GM19438 (cell line): ENCODE data around the gene EOMES.
A peak's percentile ranks its signal among the peaks of the same experiment; 100 is the strongest.

ENCODE experiments used
- ATAC-seq: cut with Tn5 transposase; IDR thresholded peaks from one replicate; pipeline ENCODE4 v1.9.1; 2021; ENCODE audit warnings: low read depth; ENCODE audit not compliant: unreplicated experiment

EOMES gene

DNA sequence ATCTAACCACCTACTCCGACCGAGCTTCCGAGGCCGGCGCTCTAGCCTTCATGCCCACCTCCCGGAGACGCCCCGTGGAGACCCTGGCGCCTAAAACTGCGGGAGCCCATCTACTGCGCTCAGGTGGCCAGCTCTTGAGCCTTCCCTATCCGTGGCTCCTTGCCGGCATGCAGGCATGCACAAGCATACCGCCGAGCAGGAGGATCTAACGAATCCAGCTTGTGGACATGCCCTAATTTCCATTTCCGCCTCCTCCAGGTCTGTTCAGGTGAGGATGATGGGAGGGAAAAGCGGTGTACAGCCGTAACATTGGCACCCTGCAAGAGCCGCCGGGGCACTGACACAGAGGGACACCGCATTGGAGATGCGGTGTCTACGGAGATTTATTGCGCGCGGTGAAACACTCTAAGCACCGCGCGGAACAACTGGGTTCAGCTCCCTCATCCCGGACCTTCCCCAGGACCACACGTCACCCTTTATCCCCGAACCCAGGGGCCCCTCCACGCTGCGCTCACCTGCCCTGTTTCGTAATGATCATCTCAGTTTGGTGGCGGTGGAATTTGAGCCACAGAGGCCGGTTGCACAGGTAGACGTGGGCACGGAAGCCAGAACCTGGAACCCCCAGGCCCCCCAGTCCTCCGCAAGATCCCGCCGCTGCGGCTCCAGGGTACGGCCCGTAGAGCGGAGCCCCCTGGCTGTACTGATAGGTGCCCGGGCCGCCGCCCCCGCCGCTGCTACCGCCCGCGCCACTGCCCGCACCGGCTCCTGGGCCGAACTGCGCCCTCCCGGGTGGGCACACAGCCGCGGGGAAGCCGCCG, 1.0 kb downstream of the EOMES start:
- no peak for ATAC-seq

GRCh38 chr3:27719314-27720003, 2.7 kb downstream of the EOMES start:
- no peak for ATAC-seq

GRCh38 chr3:27718459-27718858, 3.7 kb downstream of the EOMES start:
- no peak for ATAC-seq

- ATAC-seq = no peak
These were observed 4.8 kb downstream of the EOMES start for GRCh38 chr3:27717200-27717852.

DNA sequence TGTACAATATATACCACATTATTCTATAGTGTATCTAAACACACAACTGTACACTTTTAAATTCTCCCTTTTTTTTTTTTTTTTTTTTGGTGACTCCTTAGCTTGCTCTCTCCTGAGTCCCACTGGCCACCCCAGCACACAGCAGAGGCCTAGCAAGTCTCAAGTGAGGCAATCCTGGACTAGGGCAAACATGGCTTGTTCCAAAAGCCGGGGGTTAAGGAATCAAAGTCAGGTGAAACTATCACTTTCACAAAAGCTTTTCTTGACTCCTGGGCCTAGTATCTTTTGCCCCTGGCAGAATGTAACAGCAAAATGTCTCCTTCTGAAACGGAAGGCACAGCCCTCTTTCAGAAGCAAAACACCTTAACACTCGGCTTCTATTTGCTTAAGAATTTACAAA, 5.8 kb downstream of the EOMES start:
- ATAC-seq = no peak

GRCh38 chr3:27715863-27716262, 6.3 kb downstream of the EOMES start:
- ATAC-seq = no peak

DNA sequence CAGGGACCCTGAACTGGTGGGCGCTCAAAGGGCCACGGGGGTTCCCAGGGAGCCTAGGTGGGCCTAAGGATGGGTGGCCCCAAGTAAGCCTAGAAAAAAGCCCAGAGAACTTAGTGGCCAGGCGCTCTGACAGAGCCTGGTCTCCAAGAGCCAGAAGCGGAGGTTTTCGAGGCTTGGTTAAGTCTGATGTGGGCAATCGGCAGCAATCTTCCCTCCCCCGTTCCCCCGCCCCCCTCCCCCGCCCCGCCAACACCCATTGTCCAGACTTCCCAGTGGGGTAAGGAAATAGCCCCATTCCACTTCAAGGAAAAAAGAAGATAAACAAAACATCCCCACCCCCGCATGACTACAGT, 6.7 kb downstream of the EOMES start:
- ATAC-seq = no peak

- no peak for ATAC-seq
These were observed 7.2 kb downstream of the EOMES start for GRCh38 chr3:27714692-27715453.

GRCh38 chr3:27714146-27714526, 8.0 kb downstream of the EOMES start:
- ATAC-seq = no peak

- no peak for ATAC-seq
These were observed 8.5 kb downstream of the EOMES start for GRCh38 chr3:27713435-27714145.

DNA sequence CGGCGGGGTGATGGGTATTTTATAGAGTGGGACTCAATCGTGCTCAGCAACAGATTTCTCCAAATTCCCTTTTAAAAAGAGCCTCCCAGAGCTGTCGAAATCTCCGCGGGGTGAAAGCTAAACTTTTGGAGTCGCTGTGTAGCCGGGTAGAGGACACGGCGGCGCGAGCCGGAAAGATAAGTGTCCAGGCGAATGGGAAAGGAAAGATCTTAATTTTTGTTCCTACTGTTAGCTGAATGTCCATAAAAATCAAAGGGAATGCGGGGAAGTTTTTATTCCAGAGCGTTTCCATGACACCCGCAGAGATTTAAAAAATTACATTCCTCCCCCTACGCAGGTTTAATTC, 9.1 kb downstream of the EOMES start:
- no peak for ATAC-seq

DNA sequence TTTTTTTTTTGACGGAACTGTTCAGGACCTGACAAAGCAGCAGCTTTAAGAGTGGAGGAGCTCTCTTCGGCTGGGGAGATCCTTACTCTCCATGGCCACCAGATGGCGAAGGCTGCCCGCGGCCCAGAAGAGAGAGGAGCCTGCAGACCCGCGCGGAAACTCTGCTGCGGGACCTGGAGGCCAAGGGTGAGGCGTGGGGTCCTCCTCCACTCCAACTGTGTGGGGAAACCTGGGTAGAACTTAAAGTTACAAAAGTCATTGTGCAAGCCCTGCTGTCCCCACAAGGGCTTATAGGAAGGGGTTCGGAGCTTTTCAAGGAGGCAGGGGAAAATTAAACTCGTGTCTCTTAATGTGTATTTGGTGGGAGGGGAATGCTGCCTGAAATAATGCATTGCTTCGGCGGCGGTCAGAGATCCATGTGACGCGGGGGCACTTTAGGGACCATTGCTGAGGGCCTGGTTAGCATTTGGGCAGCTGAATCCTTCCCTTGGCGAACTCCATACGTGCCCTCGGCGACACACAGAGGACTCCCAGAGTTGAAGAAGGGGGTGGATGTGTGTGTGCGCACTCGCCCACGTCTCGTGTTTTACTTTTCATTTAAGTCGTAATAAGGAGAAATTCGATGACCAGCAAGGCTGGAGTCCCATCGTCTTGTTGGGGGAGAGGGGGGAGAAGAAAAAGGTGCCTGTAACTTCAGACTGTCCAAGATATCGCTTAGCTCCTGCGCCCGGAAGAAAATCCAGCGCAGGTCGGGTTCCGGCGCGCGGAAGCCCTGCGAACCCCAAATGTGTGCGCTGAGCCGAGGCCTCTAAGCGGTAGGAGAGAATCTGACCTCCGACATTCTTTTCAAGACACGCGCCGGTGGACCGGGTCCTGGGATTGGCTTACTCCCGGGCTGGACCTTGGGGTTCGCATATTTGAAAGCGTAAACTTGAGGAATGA, 9.7 kb downstream of the EOMES start:
- peak; percentile 96 for ATAC-seq

- no peak for ATAC-seq
These were observed 13.9 kb downstream of the EOMES start for GRCh38 chr3:27708250-27708649.

DNA sequence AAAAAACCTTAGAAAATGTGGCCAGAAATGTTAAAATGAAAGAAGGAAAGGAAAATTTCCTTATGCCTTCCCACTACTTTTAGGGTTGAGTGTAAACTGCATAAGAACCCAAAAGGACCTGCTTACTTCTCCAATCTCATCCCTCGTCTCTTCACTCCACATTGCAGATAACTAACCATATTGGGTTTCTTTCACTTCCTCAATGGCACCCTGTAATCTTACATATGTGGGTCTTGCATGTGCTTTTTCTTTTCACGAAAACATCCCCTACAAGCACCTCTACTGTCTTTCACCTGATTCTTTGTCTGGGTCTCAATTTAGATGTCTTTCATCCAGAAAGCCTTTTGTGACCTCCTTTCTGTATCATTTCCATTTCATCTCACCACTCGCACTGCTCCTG, 23.1 kb downstream of the EOMES start:
- ATAC-seq = no peak

DNA sequence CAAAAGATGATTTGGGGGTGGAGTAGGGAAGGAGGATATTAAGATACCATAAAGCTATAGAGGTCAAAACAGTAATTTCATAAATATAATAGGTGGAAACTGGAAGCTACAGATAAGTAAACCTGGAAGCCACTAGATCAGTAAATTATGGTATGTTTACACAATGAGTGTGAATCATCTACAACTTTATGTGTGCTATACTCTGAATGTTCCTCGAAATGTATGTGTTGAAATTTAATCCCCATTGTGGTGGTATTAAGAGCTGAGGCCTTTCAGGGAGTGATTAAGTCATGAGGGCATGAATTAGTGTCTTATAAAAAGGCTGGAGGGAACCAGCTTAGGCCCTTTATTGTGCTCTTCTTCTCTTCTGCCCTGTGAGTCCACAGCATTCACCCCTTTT, 25.2 kb downstream of the EOMES start:
- no peak for ATAC-seq

DNA sequence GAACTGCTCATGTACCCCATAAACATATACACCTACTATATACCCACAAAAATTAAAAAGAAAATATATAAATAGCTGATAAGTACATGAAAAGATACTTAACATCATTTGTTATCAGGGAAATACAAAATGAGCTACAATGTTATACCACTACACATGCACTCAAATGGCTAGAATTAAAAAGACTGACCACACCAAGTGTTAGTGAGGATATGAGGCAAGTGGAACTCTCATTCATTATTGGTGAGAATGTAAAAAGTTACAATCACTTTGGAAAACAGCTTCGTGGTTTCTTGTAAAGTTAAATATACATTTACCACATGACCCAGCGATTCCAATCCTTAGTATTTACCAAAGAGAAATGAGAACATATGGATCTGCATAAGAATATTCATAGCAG, 26.5 kb downstream of the EOMES start:
- ATAC-seq = no peak

DNA sequence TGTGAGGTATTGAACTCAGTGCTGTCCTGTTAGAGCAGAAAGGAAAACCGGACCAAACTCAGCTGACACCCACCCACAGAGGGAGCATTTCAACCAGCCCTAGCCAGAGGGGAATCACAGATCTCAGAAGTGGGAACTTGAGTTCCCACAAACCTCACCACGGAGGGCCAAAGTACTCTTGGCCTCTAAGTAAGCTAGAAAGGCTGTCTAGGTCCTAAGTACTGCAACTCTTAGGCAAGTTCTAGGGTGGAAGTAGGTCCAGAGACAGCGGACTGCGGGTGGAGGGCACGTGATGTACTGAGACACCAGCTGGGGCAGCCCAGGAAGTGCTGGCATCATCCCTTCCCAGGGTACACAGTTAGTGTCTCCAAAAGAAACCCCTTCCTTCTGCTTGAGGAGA, 34.1 kb downstream of the EOMES start:
- ATAC-seq = no peak

GRCh38 chr3:27686642-27687041, 35.5 kb downstream of the EOMES start:
- no peak for ATAC-seq

DNA sequence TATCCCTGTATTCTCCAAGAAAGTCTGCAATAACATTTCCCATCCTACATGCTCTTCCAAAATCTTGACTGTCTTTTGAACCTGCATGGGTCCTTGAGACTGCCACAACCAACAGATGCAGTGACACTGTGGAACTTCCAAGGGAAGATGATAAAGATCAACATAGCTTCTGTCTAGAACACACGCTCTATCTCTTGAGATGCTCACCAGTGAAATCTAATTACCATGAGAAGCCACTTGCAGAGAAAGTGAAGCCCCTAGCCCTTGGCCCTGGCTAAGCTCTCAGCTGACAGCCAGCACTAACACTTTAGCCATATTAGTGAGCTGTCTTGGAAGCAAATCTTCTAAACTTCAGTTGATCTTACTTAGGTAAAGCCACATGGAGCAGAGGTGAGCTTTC, 36.6 kb downstream of the EOMES start:
- no peak for ATAC-seq
